ENCODE measurements around the gene MEX3C. TPM values are rescaled to one million over a fixed set of nuclear protein-coding genes. Genes with fewer than 3 reads are reported as not detected.

Gene MEX3C
- total and polyA plus RNA-seq, 2 of the 4 experiments (the other 2 are of a cell fraction): 26.0 to 50.9 TPM

- intact Hi-C loops (cut with micrococcal nuclease): no loop called here
These were observed 68.9 kb downstream of the MEX3C start for GRCh38 chr18:51128533-51128932.

More at GRCh38 chr18:51128533-51128932, 68.9 kb downstream of the MEX3C start:
- no peak overlapping the region for H3K27ac ChIP-seq (ENCODE audit: insufficient read depth, low read length)
- no peak overlapping the region for H3K4me3 ChIP-seq (ENCODE audit: insufficient read depth, low read depth, low read length)
- H3K18ac ChIP-seq (ENCODE audit: low read depth, low read length): no peak overlapping the region
- no peak overlapping the region for H2AK5ac ChIP-seq (ENCODE audit: low read depth, low read length)
- POLR2A ChIA-PET (ENCODE audit: unreplicated experiment): no interaction called here
- no peak overlapping the region for H4K8ac ChIP-seq (ENCODE audit: low read depth in 2 of 2, low read length in 2 of 2)
- no peak overlapping the region for H4K91ac ChIP-seq (ENCODE audit: insufficient read depth, low read depth, low read length)
- no peaks in the 10 kb centered on the region for H3K79me1 ChIP-seq (ENCODE audit: low read depth in 1 of 2, low read length in 2 of 2)
- H3K9ac ChIP-seq (ENCODE audit: low read depth, low read length): no peak overlapping the region
- H3K27me3 ChIP-seq (ENCODE audit: control insufficient read depth, insufficient read depth, low read length): no peaks in the 10 kb centered on the region
- H3K9me3 ChIP-seq (ENCODE audit: control insufficient read depth, insufficient read depth, low read length): peaks cover 3% of the 10 kb centered on the region
- no peak overlapping the region for H2AFZ ChIP-seq (replicated peaks; ENCODE audit: low read length, poor library complexity)
- H3K4me1 ChIP-seq (ENCODE audit: control insufficient read depth, insufficient read depth, low read length): no peaks in the 10 kb centered on the region
- H3K4me2 ChIP-seq (ENCODE audit: low read depth, low read length): no peak overlapping the region
- CTCF ChIA-PET: no interaction called here
- ATAC-seq (ENCODE audit: low read depth): no peak
- H3K56ac ChIP-seq (ENCODE audit: extremely low read depth, insufficient read depth, low read length): no peak overlapping the region
- no peaks in the 10 kb centered on the region for H4K20me1 ChIP-seq (ENCODE audit: insufficient read depth, low read length)
- H3K36me3 ChIP-seq (ENCODE audit: control insufficient read depth, insufficient read depth, low read length): no peaks in the 10 kb centered on the region
- no peak overlapping the region for H3K4ac ChIP-seq (ENCODE audit: low read depth, low read length)
- H3K9me1 ChIP-seq (ENCODE audit: insufficient read depth, low read length): no peaks in the 10 kb centered on the region
- dilution Hi-C loops (cut with HindIII; ENCODE audit: low sequenced_read_pairs, unreplicated experiment) (no loop called here), in situ Hi-C loops (cut with MboI; ENCODE audit: low sequenced_read_pairs) (no loop called here)
- no peak for DNase-seq
- TF ChIP-seq CHD1 (IDR thresholded peaks at IDR 0.05; ENCODE audit: low read depth, low read length) (no peak), BHLHE40 (IDR thresholded peaks at IDR 0.05; ENCODE audit: low read depth, low read length) (no peak), ELK1 (IDR thresholded peaks at IDR 0.05; ENCODE audit: borderline replicate concordance, low read depth, low read length) (no peak), NFE2L2 (IDR thresholded peaks at IDR 0.05; ENCODE audit: low read depth, low read length) (no peak), MAZ (IDR thresholded peaks at IDR 0.05; ENCODE audit: borderline replicate concordance, low read depth, low read length) (no peak)
- no peak overlapping the region for H4K5ac ChIP-seq (ENCODE audit: low read depth, low read length)
- H3K14ac ChIP-seq (replicated peaks; ENCODE audit: low read depth, low read length): no peak overlapping the region
- no peak overlapping the region for H2BK120ac ChIP-seq (ENCODE audit: low read depth, low read length)
- no peak overlapping the region for H2BK15ac ChIP-seq (ENCODE audit: low read depth, low read length)
- BruUV-seq (replicated peaks): no TSS peak
- no peak overlapping the region for H2AK9ac ChIP-seq (replicated peaks; ENCODE audit: low read depth, low read length, poor library complexity)
- H3K23ac ChIP-seq (ENCODE audit: low read depth, low read length): no peak overlapping the region
- H2BK20ac ChIP-seq (ENCODE audit: low read depth, low read length): no peak overlapping the region
- no peak overlapping the region for H2BK5ac ChIP-seq (ENCODE audit: low read depth, low read length, poor library complexity, severe bottlenecking)
- no CpG with 5 or more reads among the region's 4 CpGs for WGBS, 2 experiments (ENCODE audit: extremely low coverage in 2 of 2, insufficient read length in 1 of 2)
